Measurements from ENCODE around the gene ATG10. TPM values are rescaled to one million over a fixed set of nuclear protein-coding genes. Genes with fewer than 3 reads are reported as not detected.

The ATG10 gene
- total RNA-seq, 1 donor from 2014 or later, result 7.3 TPM

DNA sequence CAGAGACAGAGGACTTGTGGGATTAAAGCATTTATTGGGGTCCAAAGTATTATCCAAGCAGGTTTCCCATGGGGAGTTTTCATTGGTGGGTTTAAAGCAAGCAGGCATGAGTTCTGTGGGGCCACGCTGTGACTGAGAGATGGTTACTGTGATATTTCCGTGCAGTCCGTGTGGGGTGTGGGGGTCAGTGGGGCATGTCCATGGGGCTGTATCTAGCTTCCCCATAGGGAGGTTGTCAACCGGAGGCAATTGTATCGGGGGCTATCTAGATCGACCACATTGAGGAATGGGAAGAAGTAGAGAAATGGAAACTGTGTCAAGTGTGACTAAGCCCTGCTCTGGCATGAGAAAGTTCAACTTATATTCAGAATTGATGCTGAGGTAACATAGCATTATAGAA lies 313.4 kb downstream of the ATG10 start:
- intact Hi-C loops (cut with DNase I), result no loop called here
- DNase-seq (ENCODE audit: low spot score), result no peak
- ATAC-seq, result no peak

DNA sequence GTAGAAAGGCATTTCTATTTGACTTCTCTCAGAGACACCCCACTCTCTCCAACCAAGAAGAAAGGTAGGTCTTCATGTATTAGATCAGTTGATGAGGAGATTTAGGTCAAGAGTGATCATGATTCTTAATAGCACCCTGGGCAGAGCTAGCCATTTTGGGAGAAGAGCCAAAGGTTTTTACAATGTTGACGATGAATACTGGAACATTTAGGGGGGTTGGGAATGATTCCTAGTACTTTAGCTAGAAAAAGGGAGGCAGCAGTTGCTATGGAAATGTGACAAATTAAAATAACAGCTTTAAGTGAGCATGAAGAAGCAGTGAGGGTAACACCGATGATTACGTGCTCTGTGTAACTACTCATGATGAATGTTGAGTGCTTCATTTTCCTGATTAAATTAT lies 315.8 kb downstream of the ATG10 start:
- intact Hi-C loops (cut with DNase I), result no loop called here
- no peak for ATAC-seq
- no peak for DNase-seq (ENCODE audit: low spot score)

DNA sequence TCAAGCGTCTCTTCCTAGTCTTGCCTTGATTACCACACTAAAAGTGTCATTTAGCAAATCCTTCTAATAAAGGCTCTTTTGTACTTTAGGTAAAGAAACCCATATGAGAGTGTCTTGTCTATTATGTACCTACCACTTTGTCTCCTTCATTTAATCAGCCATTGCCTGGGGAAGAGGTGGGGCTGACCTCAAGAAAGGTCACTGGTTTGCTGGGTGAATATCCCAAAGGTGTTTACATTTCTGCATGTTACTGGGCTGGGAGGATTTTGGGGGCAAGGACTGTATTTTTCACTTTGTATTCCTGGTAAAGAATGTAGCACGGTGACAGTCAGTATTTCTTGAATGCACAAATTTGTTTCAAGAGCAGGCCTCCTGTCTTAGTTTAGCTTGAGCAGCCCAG lies 318.2 kb downstream of the ATG10 start:
- intact Hi-C loops (cut with DNase I), result no loop called here
- DNase-seq (ENCODE audit: low spot score) (no peak), ATAC-seq (no peak)

DNA sequence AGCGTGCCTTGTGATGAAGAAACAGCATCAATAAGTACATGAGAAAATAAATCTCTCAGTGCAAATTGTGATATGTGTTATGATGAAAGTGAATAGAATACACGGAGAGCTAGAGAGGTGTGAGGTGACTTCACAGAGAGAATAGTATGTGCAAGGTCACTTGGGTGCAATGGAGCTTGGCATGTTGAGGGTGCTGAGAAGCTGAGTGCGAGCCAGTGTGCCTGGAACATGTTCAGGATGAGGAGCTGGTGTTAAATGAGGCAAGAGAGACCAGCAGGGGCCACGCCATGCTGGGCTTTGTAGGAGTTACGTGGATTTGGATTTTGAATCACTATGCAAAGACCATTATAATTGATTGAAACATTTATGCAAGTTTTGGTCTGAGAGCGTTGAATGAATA lies 319.1 kb downstream of the ATG10 start:
- ATAC-seq (no peak), DNase-seq (ENCODE audit: low spot score) (no peak)
- intact Hi-C loops (cut with DNase I), result no loop called here

DNA sequence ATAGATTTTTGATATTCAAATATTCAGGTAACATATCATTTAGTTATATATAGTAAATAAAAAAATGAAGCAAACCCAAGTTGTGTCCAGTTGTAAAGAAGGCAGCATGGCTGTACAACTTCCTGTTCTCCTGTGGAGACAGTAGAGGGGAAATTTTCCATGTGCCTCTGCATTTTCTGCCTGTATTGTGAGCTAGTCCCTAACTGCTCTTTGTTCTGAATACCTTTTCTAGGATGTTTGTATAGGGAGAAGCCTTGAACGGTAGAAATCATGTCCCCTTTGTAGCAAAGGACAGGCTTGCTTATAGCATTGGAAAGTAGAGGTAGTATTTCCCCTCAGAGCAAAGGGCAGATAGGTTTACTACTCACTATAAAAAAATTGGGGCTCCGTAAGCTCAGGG lies 319.6 kb downstream of the ATG10 start:
- no peak for ATAC-seq
- DNase-seq (ENCODE audit: low spot score), result no peak
- intact Hi-C loops (cut with DNase I), result no loop called here

DNA sequence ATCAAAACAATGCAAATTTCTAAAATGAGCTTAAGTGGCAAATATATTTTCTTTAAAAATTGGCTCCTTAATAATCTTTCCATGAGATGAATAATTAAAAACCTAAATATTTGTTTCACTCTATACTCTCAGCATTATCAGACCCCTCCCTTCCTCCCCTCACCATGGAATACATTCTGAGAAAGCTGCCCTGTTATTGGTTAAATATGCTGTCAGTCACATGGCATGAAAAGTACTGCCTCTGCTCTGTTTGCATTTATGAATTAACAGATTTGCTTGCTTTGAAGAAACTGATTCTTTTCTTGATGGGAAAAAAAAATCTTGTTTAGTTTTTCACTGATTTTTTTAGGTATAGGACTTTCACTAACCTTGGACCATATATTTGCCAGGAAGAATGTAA lies 323.3 kb downstream of the ATG10 start:
- DNase-seq (ENCODE audit: low spot score) (no peak), ATAC-seq (no peak)
- intact Hi-C loops (cut with DNase I), result no loop called here

DNA sequence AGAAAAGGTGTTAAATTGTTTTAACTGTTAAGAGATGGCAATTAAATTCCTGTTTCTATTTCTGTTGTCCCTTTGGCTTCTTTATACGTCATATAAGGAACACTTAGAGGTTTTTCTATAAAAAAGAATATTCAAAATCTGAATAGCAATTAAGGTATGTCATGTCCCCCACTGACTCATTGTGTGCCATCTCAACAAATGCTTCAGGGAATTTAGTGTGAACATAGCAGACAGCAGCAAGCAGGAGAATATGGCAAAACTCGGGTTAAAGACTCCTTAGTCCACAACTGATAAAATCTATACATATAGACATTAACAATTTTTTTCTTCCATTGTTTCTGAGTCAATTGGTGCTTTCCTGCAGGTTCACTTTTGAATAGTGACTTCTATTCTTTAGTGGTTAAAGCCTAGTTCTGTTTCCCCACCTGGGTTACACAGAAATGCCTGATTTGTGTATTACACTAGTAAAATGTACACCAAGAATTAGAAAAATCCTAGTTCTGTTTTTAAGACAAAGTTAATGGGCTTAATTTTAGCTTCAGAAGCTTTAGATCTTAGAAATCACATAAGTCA lies 324.2 kb downstream of the ATG10 start:
- ATAC-seq (no peak), DNase-seq (ENCODE audit: low spot score) (no peak)
- intact Hi-C loops (cut with DNase I), result no loop called here

DNA sequence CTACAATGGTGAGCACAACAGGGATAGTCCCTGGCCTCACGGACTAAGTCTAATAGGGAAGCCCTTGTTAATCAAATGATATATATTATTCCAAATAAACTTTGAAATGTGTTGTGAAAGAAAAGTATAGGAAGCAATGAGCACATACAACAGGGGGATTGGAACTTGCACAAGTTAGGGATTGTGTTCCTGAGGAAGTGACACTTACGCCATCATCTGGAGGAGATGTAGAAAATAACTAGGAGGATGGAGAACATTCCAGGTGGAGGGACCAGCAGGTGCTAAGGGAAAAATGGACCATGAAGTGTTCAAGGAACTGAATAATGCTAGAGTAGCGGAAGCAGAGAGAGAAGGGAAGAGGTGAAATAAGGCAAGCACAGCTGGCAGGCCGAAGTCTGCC lies 325.1 kb downstream of the ATG10 start:
- intact Hi-C loops (cut with DNase I), result no loop called here
- ATAC-seq, result no peak
- DNase-seq (ENCODE audit: low spot score), result no peak

DNA sequence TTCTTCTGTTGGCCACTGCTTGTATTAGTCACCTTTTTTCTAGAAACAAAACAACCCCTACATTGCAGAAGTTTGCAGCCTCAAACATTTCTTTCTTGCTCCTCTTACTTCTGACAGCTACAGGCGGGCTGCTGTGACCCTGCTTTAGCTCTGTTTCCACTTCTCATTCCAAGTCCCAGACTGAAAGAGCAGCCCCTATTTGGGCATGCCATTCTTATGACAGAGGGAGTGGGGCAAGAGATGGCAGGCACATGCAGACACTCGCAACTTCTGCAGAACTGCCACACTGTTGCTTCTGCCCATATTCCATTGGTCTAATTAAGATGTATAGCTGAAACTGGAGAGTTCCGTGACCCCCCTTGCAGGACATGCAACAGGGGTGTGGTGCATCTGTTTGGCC lies 325.9 kb downstream of the ATG10 start:
- ATAC-seq, result no peak
- DNase-seq (ENCODE audit: low spot score), result no peak
- intact Hi-C loops (cut with DNase I), result no loop called here

DNA sequence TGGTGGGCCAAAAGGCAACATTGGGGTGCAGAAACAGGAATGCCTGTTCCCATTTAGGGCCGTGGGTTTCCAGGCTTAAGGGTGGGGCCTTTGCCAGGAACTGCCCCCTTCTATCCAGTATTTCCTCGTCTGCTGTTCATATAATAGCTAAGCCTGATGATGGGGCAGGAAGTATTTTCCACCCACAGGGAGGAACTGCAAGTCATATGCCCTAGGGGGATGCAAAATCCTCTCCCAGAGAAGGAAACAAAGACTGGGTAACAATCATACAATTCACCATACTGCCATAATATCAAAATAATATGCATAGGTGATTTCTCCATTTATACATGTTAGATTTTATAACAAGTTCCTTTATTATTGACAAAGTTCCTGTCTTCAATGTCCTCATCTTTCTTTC lies 326.8 kb downstream of the ATG10 start:
- intact Hi-C loops (cut with DNase I), result no loop called here

DNA sequence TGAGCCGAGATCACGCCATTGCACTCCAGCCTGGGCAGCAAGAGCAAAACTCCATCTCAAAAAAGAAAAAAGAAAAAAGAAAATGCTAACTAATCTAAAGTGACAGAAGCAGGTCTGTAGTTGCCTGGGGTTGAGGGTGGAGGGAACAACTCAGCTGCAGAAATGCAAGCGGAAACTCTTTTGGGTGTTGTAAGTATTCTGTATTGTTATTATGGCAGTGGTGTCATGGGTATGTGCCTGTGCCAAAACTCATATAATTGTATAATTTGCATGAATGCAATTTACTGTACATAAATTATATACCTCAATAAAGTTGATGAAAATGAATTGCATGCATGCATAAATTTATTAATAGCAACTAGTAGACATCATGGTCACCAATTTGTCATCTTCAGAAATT lies 329.4 kb downstream of the ATG10 start:
- intact Hi-C loops (cut with DNase I), result no loop called here
- DNase-seq (ENCODE audit: low spot score) (no peak), ATAC-seq (no peak)

More for the DNA sequence above, 326.8 kb downstream of the ATG10 start:
- no peak for DNase-seq (ENCODE audit: low spot score)
- ATAC-seq, result no peak

Other genes starting within 250 kb of the ATG10 start
- gene SSBP2, start 220.9 kb upstream of the ATG10 start, total RNA-seq, result 131 TPM

Measured in sciatic nerve (tissue), 2 donors.